Endothelial cell of umbilical vein (primary cell): Measurements from ENCODE around the gene UNC93B1. TPM values are rescaled to one million over a fixed set of nuclear protein-coding genes. Genes with fewer than 3 reads are reported as not detected.
A peak's percentile ranks its signal among the peaks of the same experiment; 100 is the strongest.

Source experiments
- BruUV-seq: library from RNA; stranded (reverse); fragments of 400-500 nt; replicated peaks from 2 replicates; lab custom pipeline; 2021; lab: Mats Ljungman, UMichigan
- CTCF ChIA-PET: fragments of 300-600, 350-600 bp; sonication (Branson Sonifier 250); formaldehyde crosslinking; loops from one replicate; lab custom pipeline; 2021; ENCODE audit warnings: antibody characterized with exemption, inconsistent platforms; lab: Charles Lee
- POLR2A ChIA-PET: fragments of 300-600, 350-600 bp; sonication (Branson Sonifier 250); formaldehyde crosslinking; loops from one replicate; lab custom pipeline; 2021; ENCODE audit warnings: antibody characterized with exemption, inconsistent platforms; lab: Charles Lee
- DNase-seq: peaks from one replicate; pipeline ENCODE4 v3.0.0-alpha.2; 2011; ENCODE audit warnings: low read depth, low spot score
- FAIRE-seq: peaks from 2 replicates; lab custom pipeline; 2011; peaks lifted over from hg19 to GRCh38; lab: Jason Lieb, UNC
- H2AFZ ChIP-seq: 2 replicates; pipeline ENCODE4 v1.6.0; 2012; ENCODE audit warnings: low read depth, low read length, control low read depth, inconsistent platforms
- H3K27ac ChIP-seq: 2 replicates; pipeline ENCODE4 v1.5.1; 2011; ENCODE audit warnings: low read depth, mild to moderate bottlenecking, control low read depth, low read length, moderate library complexity; ENCODE audit not compliant: insufficient read depth
- H3K27me3 ChIP-seq, 2 experiments: 2 replicates each; pipeline versions ENCODE4 v1.6.0 to v1.6.1; 2011; ENCODE audit warnings: low read length in 2 of 2, mixed read lengths in 1 of 2; ENCODE audit not compliant: control insufficient read depth in 2 of 2, insufficient read depth in 2 of 2
- H3K36me3 ChIP-seq, 2 experiments: 2 replicates in 1 of 2; 3 replicates in 1 of 2; pipeline ENCODE4 v1.5.1; 2011; ENCODE audit warnings: low read length in 2 of 2, mild to moderate bottlenecking in 1 of 2, moderate library complexity in 1 of 2; ENCODE audit not compliant: control insufficient read depth in 2 of 2, insufficient read depth in 2 of 2; ENCODE audit errors: extremely low read depth in 1 of 2
- H3K4me1 ChIP-seq: 3 replicates; pipeline ENCODE4 v1.5.1; 2011; ENCODE audit warnings: mild to moderate bottlenecking, low read length; ENCODE audit not compliant: control insufficient read depth, insufficient read depth; ENCODE audit errors: extremely low read depth
- H3K4me2 ChIP-seq: 2 replicates; pipeline ENCODE4 v1.6.1; 2011; ENCODE audit warnings: low read length, control low read depth, mixed read lengths; ENCODE audit not compliant: insufficient read depth
- H3K4me3 ChIP-seq, 3 experiments: fragments of 200-600 bp in 1 of 3; sonication (generic), shearing (Covaris generic) in 1 of 3; replicated peaks in 1 of 3; 2 replicates each; pipeline ENCODE4 v1.5.1; 2011 to 2016; ENCODE audit warnings: control low read depth in 3 of 3, low read length in 3 of 3, mild to moderate bottlenecking in 2 of 3, inconsistent platforms in 1 of 3, low read depth in 1 of 3, moderate library complexity in 1 of 3; ENCODE audit not compliant: insufficient read depth in 1 of 3
- H3K79me2 ChIP-seq: 2 replicates; pipeline ENCODE4 v1.6.0; 2012; ENCODE audit warnings: low read length, inconsistent platforms; ENCODE audit not compliant: control insufficient read depth, insufficient read depth
- H3K9ac ChIP-seq: replicated peaks from 2 replicates; pipeline ENCODE3; 2011; ENCODE audit warnings: low read length, control low read depth; ENCODE audit not compliant: insufficient read depth; ENCODE audit errors: extremely low read depth
- H3K9me1 ChIP-seq: replicated peaks from 3 replicates; pipeline ENCODE4 v1.6.0; 2011; ENCODE audit warnings: mild to moderate bottlenecking, low read length; ENCODE audit not compliant: control insufficient read depth, insufficient read depth; ENCODE audit errors: extremely low read depth
- H3K9me3 ChIP-seq: replicated peaks from 2 replicates; pipeline ENCODE4 v1.5.1; 2012; ENCODE audit warnings: low read length, inconsistent platforms; ENCODE audit not compliant: control insufficient read depth, insufficient read depth
- H4K20me1 ChIP-seq: replicated peaks from 2 replicates; pipeline ENCODE3; 2011; ENCODE audit warnings: mild to moderate bottlenecking, low read length; ENCODE audit not compliant: control insufficient read depth, insufficient read depth; ENCODE audit errors: extremely low read depth
- CTCF ChIP-seq, 2 donors: IDR thresholded peaks; 1 replicate in 1 of 2; 2 replicates in 1 of 2; pipeline ENCODE4 v1.5.1; 2011; ENCODE audit warnings: low read length in 2 of 2, mild to moderate bottlenecking in 2 of 2, moderate library complexity in 2 of 2, control low read depth in 1 of 2, inconsistent platforms in 1 of 2, low read depth in 1 of 2; ENCODE audit not compliant: insufficient read depth in 1 of 2; ENCODE audit errors: extremely low read depth in 1 of 2
- EZH2 ChIP-seq: IDR thresholded peaks from 2 replicates; pipeline ENCODE4 v1.6.1; 2012; ENCODE audit warnings: borderline replicate concordance, low read depth, mild to moderate bottlenecking, moderate library complexity, low read length, inconsistent platforms; ENCODE audit not compliant: severe bottlenecking
- FOS ChIP-seq: IDR thresholded peaks from 2 replicates; pipeline ENCODE4 v1.6.1; 2011; ENCODE audit warnings: mild to moderate bottlenecking, low read length, moderate library complexity, borderline replicate concordance; ENCODE audit not compliant: insufficient read depth
- GATA2 ChIP-seq: IDR thresholded peaks from 2 replicates; pipeline ENCODE4 v1.7.0; 2011; ENCODE audit warnings: low read depth, mild to moderate bottlenecking, moderate library complexity, mixed read lengths, low read length; ENCODE audit not compliant: insufficient read length, insufficient read depth
- JUN ChIP-seq: IDR thresholded peaks from 2 replicates; pipeline ENCODE4 v1.6.1; 2011; ENCODE audit warnings: borderline replicate concordance, low read depth; ENCODE audit not compliant: insufficient read length, insufficient read depth
- MYC ChIP-seq: IDR thresholded peaks from one replicate; pipeline ENCODE4 v1.6.1; 2011; ENCODE audit warnings: mild to moderate bottlenecking, low read depth, low read length
- POLR2A ChIP-seq: IDR thresholded peaks from 2 replicates; pipeline ENCODE4 v1.6.1; 2012; ENCODE audit warnings: low read depth, mild to moderate bottlenecking, control low read depth, low read length
- POLR2AphosphoS5 ChIP-seq: IDR thresholded peaks from 2 replicates; pipeline ENCODE4 v1.6.1; 2012; ENCODE audit warnings: low read depth, mild to moderate bottlenecking, control low read depth, low read length, moderate library complexity; ENCODE audit not compliant: insufficient read depth
- dilution Hi-C: fragments of 300-500 bp; cut with MboI; formaldehyde crosslinking; loops from one replicate; pipeline ENCODE4 v1.15.0; 2019; ENCODE audit warnings: low sequenced_read_pairs; ENCODE audit not compliant: extremely low pct_ligation_motif_present
- intact Hi-C: fragments of 100-400 bp; cut with micrococcal nuclease; formaldehyde crosslinking; loops from one replicate; pipeline ENCODE4 v1.10.0; 2022
- polyA plus RNA-seq, 4 experiments: library from polyadenylated mRNA; depleted of rRNA in 3 of 4; stranded (reverse) in 3 of 4; unstranded in 1 of 4; fragments of >200 nt; gene quantifications; 2 replicates each; pipeline versions ENCODE4 v1.2.1 to v1.2.3, GENCODE V29; 2011 to 2012; ENCODE audit warnings: missing spikeins in 1 of 4
- total RNA-seq: library from RNA; stranded (reverse); gene quantifications from 2 replicates; pipeline ENCODE4 v1.2.3, GENCODE V29; 2021

UNC93B1 gene
- total and polyA plus RNA-seq, 2 donors (not counting 3 experiments of a cell fraction or from before 2014, with no cell fraction given): 10.6 to 18.9 TPM

GRCh38 chr11:68038718-68039525 is 35.0 kb upstream of the UNC93B1 start, which contains the start of gene TCIRG1:
Gene TCIRG1, plus strand, starts transcription at chr11:68039025. Its CDS starts 2,247 bp downstream, at chr11:68041272.
- peak within 1 kb of the TSS; percentile 47 to 58 (median 58) for H3K4me3 ChIP-seq
- CTCF ChIA-PET: interaction anchor here (1.2 to 1.8 kb wide), 2 partner anchors 9 to 13 kb away, joined by 3 to 4 read pairs; partner anchors contain the start of gene NDUFS8

More at GRCh38 chr11:68038718-68039525, 35.0 kb upstream of the UNC93B1 start, which contains the start of gene TCIRG1:
- Histone ChIP-seq H3K27me3 (no peaks in the 10 kb centered on the region), H4K20me1 (no peaks in the 10 kb centered on the region), H3K27ac (peak within 1 kb of the TSS; percentile 51), H3K4me1 (peaks cover 20% of the 10 kb centered on the region), H2AFZ (peak within 1 kb of the TSS; percentile 0), H3K4me2 (peak within 1 kb of the TSS; percentile 84), H3K36me3 (peaks cover 0 to 21% of the 10 kb centered on the region in 2 experiments), H3K9ac (peak within 1 kb of the TSS; percentile 73), H3K79me2 (peaks cover 24% of the 10 kb centered on the region), H3K9me3 (no peaks in the 10 kb centered on the region), H3K9me1 (no peaks in the 10 kb centered on the region)
- POLR2A ChIA-PET: interaction anchor here (1.2 to 1.3 kb wide), 2 partner anchors 89 to 125 kb away, joined by 3 to 7 read pairs; no protein-coding TSS in a partner anchor
- FAIRE-seq (peak; percentile 80), DNase-seq (peak; percentile 88)
- TF ChIP-seq MYC (peak; percentile 17), POLR2A (peak; percentile 98), CTCF (IDR thresholded peaks at IDR 0.05; ENCODE audit: extremely low read depth in 1 of 2, insufficient read depth in 1 of 2, low read depth in 1 of 2, low read length in 2 of 2) (no peak), GATA2 (no peak), POLR2AphosphoS5 (peak; percentile 92), JUN (no peak), EZH2 (no peak), FOS (no peak)
- TSS peak; percentile 31 for BruUV-seq
- intact Hi-C loops: loop anchor here (1.0 to 5.0 kb wide), 2 partner anchors 9 to 168 kb away; partner anchors contain the start of gene NDUFS8
- dilution Hi-C loops: no loop called here
